ENCODE results near the gene RDX. TPM values are rescaled to one million over a fixed set of nuclear protein-coding genes. Genes with fewer than 3 reads are reported as not detected.

Gene RDX
- total and polyA plus RNA-seq, 2 of the 13 experiments (the other 11 are each of a cell fraction or from before 2014, with no cell fraction given), result 20.7 to 63.1 TPM

DNA sequence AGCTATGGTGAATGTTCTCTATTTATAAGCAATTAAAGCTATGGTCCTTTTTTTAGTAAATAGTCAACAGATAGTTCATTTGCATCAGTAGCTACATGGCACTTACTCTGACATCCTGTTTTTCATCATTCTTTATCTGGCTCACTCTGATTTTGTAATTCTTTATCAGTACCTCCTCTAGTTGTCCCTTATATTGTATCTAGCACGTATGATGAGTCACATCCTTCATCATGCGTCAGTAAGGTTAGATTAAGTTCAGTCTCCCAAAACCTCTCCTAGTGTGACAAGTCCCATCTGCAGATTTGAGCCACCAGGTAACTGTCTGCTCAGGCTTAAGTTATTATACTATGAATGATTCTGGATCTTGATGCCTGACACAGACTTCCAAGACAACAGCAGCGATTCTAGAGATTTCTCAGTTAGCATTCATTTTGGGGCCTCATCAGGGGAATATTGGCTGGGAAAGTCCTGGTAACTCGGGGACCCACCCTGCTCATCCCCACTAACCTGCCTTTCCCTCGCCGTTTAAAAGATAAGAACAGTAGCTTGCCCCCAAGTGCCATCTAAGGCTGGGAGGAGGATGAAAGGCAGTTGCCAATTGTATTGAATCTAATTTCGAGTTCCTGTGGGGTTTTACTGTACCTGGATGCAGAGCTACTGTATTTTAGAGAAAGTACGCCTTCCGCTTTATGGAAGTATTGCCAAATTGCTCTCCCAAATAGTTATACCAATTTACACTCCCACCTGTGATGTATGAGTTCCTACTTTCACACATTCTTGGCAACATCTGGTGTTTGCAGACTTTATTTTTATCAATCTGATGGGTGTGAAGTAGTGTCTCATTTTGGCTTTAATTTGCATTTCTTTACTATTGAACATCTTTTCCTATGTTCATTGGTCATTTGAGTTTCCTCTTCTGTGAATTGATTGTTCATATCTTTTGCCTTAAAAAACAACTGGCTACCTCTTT is 147.4 kb downstream of the RDX start (continued):
- TF ChIP-seq, protein P1, sequence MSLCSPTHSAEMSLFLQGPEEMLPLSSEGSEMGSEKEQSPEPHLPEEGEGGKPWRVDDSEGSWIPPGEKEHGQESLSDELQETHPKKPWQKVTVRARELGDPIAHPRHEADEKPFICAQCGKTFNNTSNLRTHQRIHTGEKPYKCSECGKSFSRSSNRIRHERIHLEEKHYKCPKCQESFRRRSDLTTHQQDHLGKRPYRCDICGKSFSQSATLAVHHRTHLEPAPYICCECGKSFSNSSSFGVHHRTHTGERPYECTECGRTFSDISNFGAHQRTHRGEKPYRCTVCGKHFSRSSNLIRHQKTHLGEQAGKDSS (CRISPR knock-in tag; IDR thresholded peaks at IDR 0.05; ENCODE audit: borderline replicate concordance, low read depth), result no peak
- TF ChIP-seq, protein P2, sequence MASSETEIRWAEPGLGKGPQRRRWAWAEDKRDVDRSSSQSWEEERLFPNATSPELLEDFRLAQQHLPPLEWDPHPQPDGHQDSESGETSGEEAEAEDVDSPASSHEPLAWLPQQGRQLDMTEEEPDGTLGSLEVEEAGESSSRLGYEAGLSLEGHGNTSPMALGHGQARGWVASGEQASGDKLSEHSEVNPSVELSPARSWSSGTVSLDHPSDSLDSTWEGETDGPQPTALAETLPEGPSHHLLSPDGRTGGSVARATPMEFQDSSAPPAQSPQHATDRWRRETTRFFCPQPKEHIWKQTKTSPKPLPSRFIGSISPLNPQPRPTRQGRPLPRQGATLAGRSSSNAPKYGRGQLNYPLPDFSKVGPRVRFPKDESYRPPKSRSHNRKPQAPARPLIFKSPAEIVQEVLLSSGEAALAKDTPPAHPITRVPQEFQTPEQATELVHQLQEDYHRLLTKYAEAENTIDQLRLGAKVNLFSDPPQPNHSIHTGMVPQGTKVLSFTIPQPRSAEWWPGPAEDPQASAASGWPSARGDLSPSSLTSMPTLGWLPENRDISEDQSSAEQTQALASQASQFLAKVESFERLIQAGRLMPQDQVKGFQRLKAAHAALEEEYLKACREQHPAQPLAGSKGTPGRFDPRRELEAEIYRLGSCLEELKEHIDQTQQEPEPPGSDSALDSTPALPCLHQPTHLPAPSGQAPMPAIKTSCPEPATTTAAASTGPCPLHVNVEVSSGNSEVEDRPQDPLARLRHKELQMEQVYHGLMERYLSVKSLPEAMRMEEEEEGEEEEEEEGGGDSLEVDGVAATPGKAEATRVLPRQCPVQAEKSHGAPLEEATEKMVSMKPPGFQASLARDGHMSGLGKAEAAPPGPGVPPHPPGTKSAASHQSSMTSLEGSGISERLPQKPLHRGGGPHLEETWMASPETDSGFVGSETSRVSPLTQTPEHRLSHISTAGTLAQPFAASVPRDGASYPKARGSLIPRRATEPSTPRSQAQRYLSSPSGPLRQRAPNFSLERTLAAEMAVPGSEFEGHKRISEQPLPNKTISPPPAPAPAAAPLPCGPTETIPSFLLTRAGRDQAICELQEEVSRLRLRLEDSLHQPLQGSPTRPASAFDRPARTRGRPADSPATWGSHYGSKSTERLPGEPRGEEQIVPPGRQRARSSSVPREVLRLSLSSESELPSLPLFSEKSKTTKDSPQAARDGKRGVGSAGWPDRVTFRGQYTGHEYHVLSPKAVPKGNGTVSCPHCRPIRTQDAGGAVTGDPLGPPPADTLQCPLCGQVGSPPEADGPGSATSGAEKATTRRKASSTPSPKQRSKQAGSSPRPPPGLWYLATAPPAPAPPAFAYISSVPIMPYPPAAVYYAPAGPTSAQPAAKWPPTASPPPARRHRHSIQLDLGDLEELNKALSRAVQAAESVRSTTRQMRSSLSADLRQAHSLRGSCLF (CRISPR knock-in tag; IDR thresholded peaks at IDR 0.05; ENCODE audit: borderline replicate concordance), result no peak
- TF ChIP-seq, protein P3, sequence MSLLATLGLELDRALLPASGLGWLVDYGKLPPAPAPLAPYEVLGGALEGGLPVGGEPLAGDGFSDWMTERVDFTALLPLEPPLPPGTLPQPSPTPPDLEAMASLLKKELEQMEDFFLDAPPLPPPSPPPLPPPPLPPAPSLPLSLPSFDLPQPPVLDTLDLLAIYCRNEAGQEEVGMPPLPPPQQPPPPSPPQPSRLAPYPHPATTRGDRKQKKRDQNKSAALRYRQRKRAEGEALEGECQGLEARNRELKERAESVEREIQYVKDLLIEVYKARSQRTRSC (CRISPR knock-in tag; IDR thresholded peaks at IDR 0.05; ENCODE audit: low read depth), result no peak
- TF ChIP-seq ZNF354B (CRISPR knock-in tag; IDR thresholded peaks at IDR 0.05), result no peak
- no peak for TF ChIP-seq RBM22 (optimal IDR thresholded peaks at IDR 0.05; ENCODE audit: low read length)
- TF ChIP-seq, protein P4, sequence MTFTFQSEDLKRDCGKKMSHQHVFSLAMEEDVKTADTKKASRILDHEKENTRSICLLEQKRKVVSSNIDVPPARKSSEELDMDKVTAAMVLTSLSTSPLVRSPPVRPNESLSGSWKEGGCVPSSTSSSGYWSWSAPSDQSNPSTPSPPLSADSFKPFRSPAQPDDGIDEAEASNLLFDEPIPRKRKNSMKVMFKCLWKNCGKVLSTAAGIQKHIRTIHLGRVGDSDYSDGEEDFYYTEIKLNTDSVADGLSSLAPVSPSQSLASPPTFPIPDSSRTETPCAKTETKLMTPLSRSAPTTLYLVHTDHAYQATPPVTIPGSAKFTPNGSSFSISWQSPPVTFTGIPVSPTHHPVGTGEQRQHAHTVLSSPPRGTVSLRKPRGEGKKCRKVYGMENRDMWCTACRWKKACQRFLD (CRISPR knock-in tag; IDR thresholded peaks at IDR 0.05; ENCODE audit: borderline replicate concordance), result no peak
- TF ChIP-seq ZNF263 (CRISPR knock-in tag; IDR thresholded peaks at IDR 0.05), result no peak

Measured in HepG2 (cell line).